Measurements from ENCODE around the gene KCNQ1.

The KCNQ1 gene

DNA sequence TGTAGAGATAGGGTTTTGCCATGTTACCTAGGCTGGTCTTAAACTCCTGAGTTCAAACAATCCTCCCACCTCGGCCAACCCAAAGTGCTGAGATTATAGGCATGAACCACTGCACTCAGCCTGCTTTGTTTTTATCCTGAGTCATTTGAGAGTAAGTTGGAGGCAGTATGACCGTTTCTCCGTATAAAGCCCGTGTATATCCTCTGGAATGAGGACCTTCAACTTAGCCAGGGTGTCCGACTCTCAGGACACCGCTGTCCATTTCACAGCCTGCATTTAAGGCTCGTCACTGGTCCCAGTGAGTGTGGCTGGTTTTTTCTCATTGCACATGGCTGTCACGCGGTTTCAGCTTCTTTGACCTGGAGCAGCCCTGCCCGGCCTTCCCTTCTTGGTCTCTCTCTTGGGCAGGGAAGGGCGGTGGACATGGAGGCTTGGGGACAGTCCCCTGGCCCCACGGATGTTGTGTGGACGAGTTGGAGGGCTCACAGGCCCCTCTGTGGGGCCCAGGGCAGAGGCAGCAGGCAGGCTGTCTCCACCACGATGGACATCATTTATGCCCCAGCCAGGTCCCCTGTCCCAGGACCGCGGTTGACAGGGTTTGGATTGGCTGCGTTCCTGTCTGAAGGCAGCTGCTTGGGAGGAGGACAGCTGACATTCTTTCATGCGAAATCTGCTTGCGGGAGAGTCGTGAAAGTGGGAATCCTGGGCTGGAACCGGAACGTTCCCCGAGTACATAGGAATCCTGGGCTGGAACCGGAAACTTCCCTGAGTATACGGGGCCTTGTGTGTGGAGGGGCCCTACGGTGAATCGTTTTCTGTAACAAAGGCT lies 93.3 kb downstream of the KCNQ1 start:
- Histone ChIP-seq H3K27me3 (no peaks in the 10 kb centered on the region), H4K20me1 (0 out of 2 replicates have a peak, but pooled peaks cover 9% of the 10 kb centered on the region), H3K27ac (no peak overlapping the region), H3K4me1 (peaks cover 67% of the 10 kb centered on the region), H3K9ac (no peak overlapping the region), H3K9me3 (no peaks in the 10 kb centered on the region), H3K36me3 (no peaks in the 10 kb centered on the region), H3K4me3 (no peak overlapping the region), H3K4me2 (no peak overlapping the region)
- TF ChIP-seq Cebpa-rat (IDR thresholded peaks at IDR 0.05), result no peak

DNA sequence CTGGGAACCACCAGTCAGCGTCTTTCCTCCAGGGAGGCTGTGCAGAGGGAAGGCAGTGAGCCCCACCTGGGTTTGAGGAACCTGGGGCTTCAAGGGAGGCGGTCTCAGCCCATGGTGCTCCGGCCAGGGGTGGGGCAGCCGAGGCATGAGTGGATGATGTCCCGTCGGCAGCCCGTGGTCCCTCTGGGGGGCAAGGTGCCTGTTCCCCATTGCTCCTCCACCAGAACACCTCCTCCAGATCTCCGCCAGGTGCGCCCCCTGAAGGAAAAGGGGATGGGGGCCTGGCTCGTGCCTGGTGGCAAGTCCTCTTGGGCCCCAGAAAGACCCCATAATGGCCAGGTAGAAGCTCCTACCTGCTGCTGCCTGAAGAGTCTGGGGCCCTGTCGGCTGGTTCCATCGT lies 94.1 kb downstream of the KCNQ1 start:
- Histone ChIP-seq H3K27me3 (no peaks in the 10 kb centered on the region), H3K4me1 (peaks cover 63% of the 10 kb centered on the region), H3K4me2 (0 out of 2 replicates have a peak overlapping the region, but pooled peaks have one; percentile 65), H3K36me3 (no peaks in the 10 kb centered on the region), H3K4me3 (no peak overlapping the region), H3K9ac (no peak overlapping the region), H3K9me3 (no peaks in the 10 kb centered on the region), H4K20me1 (0 out of 2 replicates have a peak, but pooled peaks cover 9% of the 10 kb centered on the region), H3K27ac (no peak overlapping the region)
- TF ChIP-seq Cebpa-rat (IDR thresholded peaks at IDR 0.05), result no peak

DNA sequence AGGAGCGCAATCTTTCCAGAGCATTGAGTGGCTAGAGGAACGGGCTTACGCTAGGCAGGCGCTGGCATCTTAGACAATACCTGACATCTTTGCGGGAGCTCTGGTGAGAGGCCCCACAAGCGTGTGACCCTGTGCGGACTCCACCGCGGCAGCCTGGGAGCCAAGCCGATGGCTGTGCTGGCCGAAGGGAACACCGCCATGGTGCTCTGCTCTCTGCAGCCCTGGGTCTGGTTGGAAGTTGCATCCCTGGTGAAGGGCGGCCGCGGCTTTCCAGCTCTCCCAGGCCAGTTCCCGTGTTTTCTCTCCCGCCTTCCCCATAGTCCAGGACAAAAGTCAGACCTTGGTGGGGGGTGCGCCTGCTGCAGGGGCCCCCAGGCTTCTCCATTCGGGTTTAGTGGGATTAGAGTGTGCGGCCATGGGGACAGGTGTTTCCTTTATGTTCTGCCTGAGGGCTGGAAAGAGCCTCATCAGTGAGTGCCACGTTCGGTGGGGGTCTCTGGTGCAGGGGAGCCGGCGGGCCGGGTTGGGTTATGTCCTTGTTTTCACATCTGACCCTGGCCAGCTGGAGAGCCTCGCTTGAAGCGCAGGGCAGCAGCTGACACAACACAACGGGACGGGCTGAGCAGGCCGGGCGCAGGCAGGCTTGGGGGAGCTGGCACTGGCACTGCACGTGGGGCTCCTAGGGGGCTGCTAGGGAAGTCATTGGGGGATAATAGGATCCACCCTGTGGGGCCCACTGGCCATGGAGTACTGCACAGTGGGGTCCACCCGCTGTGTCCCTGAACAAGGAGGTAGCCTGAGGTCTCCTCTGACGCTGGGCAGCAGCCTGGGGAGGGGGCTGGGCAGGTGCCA lies 94.8 kb downstream of the KCNQ1 start:
- no peak for TF ChIP-seq Cebpa-rat (IDR thresholded peaks at IDR 0.05)
- Histone ChIP-seq H3K27ac (peak overlapping the region; percentile 26; the same call in 1 of the 2 replicates), H3K9me3 (no peaks in the 10 kb centered on the region), H3K27me3 (no peaks in the 10 kb centered on the region), H3K4me3 (no peak overlapping the region), H3K4me2 (peak overlapping the region; percentile 65), H3K9ac (no peak overlapping the region), H4K20me1 (0 out of 2 replicates have a peak, but pooled peaks cover 7% of the 10 kb centered on the region), H3K36me3 (no peaks in the 10 kb centered on the region), H3K4me1 (peaks cover 56% of the 10 kb centered on the region)

DNA sequence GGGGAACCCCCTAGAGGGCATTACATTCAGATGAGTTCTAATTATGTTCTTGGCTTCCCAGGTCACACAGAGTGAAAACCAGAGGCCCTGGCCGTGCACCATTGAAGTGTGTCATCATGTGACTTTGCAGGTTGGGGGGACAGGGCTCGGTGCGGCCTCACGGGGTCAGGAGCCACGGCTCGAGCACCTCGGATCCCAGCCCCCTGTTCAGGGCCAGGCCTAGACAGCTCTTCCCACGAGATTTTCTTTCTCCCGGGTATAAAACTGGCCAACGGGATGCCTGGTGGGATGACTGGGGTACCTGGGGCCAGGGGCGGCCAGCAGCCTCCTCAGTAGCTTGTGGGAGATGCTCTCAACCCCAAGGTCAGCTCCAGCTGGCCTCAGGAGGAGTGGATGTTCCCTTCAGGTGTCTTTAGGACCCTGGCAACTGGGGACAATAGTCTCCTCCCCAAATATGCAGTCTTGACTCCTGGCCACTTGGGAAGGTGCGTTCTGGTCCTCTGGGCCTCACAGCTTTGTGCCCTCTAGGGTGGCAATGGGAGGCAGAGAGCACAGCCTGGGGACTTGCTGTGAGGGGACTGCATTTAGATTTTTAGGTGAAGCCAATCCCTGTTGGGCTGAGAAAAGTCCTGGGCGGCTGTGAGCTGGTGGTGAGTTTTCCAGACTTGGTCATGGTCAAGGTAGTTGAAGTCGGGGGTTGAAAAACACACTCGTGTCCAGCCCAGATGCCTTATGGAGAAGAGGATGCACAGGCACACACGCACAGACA lies 95.6 kb downstream of the KCNQ1 start:
- peaks cover 48% of the 10 kb centered on the region for H3K4me1 ChIP-seq
- no peak overlapping the region for H3K9ac ChIP-seq
- H3K4me2 ChIP-seq, result peak overlapping the region; percentile 65
- H3K27ac ChIP-seq, result peak overlapping the region; percentile 26; the same call in 1 of the 2 replicates
- no peaks in the 10 kb centered on the region for H3K9me3 ChIP-seq
- no peaks in the 10 kb centered on the region for H4K20me1 ChIP-seq
- TF ChIP-seq Cebpa-rat (IDR thresholded peaks at IDR 0.05), result no peak
- H3K4me3 ChIP-seq, result no peak overlapping the region
- no peaks in the 10 kb centered on the region for H3K27me3 ChIP-seq
- no peaks in the 10 kb centered on the region for H3K36me3 ChIP-seq

DNA sequence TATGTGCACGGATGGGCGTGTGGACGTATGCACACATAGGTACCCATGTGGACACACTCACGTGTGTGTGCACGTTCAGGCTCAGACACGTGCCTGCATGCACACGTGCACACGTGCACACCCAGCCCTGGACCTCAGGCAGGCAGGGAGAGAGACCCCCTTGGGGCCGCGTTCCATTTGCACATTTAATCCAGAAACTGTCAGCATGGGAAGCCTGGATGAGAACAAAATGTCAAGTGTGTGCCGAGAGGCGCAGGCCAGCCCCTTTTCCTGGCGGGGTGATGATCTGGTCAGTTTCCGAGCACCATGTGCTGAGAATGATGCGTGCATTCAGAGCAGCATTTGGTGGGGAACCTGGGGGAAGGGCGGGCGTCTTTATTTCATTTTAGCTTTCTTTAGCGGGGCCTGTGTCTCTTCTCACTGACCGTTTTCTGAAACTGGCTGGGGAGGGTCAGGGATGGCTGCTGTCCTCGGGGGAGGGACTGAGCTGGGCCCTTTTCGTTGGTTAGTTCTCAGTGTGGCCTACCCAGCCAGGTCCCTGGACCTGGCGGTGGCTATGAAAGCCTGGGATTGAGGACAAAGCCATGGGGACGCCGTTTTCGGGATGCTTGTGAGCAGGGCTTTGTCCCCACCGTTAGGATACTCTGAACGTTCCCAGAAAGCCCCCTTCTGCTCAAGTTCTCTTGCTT lies 96.3 kb downstream of the KCNQ1 start:
- TF ChIP-seq Cebpa-rat (IDR thresholded peaks at IDR 0.05), result no peak
- no peaks in the 10 kb centered on the region for H3K27me3 ChIP-seq

DNA sequence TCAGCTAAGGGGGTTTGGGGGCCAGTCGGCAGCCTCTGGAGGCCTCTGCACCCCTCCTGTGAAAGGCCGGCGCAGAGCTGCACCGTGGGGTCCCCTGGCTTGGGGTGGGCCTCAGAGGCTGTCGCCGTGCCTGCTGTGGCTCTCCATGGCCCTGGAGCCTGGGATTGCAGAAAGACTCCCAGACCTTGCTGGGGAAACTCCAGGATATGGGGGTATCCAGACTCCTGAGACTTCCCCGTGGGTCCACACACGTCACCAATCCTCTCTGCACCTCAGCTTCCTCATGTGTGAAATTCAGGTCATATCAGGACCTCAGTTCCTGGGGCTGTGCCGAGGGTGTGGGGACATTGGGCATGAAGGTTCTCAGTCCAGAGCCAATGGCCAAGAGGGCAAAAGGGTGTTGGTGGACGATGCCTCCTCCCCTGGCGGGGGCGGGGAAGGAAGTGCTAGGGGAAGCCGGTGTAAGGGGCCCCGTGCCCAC lies 97.1 kb downstream of the KCNQ1 start:
- H3K9ac ChIP-seq, result no peak overlapping the region
- no peaks in the 10 kb centered on the region for H3K36me3 ChIP-seq
- H3K9me3 ChIP-seq, result no peaks in the 10 kb centered on the region
- no peaks in the 10 kb centered on the region for H3K27me3 ChIP-seq
- H3K4me3 ChIP-seq, result no peak overlapping the region
- peak overlapping the region; percentile 48 for H3K4me2 ChIP-seq
- H3K27ac ChIP-seq, result no peak overlapping the region
- no peaks in the 10 kb centered on the region for H4K20me1 ChIP-seq
- TF ChIP-seq Cebpa-rat (IDR thresholded peaks at IDR 0.05), result no peak
- peaks cover 35% of the 10 kb centered on the region for H3K4me1 ChIP-seq

More for the DNA sequence above, 96.3 kb downstream of the KCNQ1 start:
- no peak overlapping the region for H3K4me3 ChIP-seq
- no peaks in the 10 kb centered on the region for H4K20me1 ChIP-seq
- no peaks in the 10 kb centered on the region for H3K36me3 ChIP-seq
- no peaks in the 10 kb centered on the region for H3K9me3 ChIP-seq
- H3K4me1 ChIP-seq, result peaks cover 41% of the 10 kb centered on the region
- H3K9ac ChIP-seq, result no peak overlapping the region
- no peak overlapping the region for H3K27ac ChIP-seq
- no peak overlapping the region for H3K4me2 ChIP-seq

DNA sequence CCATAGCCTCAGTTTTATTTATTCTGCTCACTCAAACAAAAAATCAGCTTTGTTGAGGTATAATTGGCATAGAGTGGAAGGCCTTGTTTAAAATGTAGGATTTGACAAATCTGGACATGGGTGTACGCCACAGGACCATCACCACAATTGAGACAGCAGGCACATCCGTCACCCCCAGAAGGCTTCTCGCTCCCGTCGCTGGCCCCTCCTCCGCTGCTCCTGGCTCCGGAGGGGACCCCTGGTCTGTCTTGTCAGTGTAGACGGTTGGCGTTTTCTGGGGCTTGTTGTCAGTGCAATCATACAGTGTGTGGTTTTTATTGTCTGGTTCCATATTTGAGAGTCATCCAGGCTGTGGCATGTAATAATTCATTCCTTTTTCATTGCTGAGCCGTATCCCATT lies 97.6 kb downstream of the KCNQ1 start:
- TF ChIP-seq Cebpa-rat (IDR thresholded peaks at IDR 0.05), result no peak
- Histone ChIP-seq H4K20me1 (no peaks in the 10 kb centered on the region), H3K9ac (no peak overlapping the region), H3K27ac (no peak overlapping the region), H3K4me3 (no peak overlapping the region), H3K27me3 (no peaks in the 10 kb centered on the region), H3K36me3 (no peaks in the 10 kb centered on the region), H3K4me2 (peak overlapping the region; percentile 48), H3K9me3 (no peaks in the 10 kb centered on the region), H3K4me1 (peaks cover 35% of the 10 kb centered on the region)

DNA sequence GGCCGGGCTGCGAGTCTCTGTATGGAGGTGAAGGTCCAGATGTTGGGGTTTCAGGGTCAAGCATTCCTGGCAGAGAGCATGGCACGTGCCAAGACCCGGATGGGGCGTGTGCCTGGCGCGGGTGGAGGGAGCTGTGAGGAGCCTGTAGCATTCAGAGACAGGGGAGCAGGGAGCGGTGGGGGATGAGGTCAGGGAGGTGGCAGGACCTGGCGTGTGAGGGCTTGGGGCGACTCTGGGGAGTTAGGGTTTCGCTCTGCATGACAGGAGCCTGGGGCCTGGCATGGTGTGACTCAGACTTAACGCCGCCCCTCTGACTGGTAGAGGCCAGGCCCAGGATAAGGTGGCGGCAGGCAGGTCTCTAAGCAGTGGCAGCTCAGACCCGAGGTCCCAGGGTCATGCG lies 103.0 kb downstream of the KCNQ1 start:
- no peaks in the 10 kb centered on the region for H4K20me1 ChIP-seq
- H3K9ac ChIP-seq, result no peak overlapping the region
- 0 out of 2 replicates have a peak overlapping the region, but pooled peaks have one; percentile 5 for H3K4me2 ChIP-seq
- TF ChIP-seq Cebpa-rat (IDR thresholded peaks at IDR 0.05), result no peak
- H3K27me3 ChIP-seq, result no peaks in the 10 kb centered on the region
- no peaks in the 10 kb centered on the region for H3K36me3 ChIP-seq
- peaks cover 22% of the 10 kb centered on the region for H3K9me3 ChIP-seq
- no peak overlapping the region for H3K4me3 ChIP-seq
- H3K27ac ChIP-seq, result peak overlapping the region; percentile 9; the same call in 1 of the 2 replicates
- H3K4me1 ChIP-seq, result peaks cover 24% of the 10 kb centered on the region

DNA sequence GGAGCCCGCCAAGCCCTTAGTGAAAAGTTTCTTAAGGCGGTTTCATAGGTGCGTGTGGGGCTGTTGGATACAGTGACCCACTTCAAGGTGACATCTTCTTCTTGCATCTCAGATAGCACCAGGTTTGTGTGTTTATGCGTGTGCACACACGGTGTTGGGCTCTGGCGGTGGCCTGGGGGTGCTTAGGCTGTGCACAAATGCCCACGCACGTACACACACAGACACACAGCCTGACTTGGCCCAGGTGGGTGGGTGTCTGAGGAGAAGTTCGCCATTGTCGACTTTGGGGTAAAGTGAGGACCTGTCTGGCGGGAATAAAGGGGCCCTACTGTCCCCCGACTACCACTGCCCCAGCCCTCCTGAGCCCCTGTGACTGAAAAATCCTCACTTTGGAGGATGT lies 103.8 kb downstream of the KCNQ1 start:
- Histone ChIP-seq H3K36me3 (no peaks in the 10 kb centered on the region), H3K4me3 (no peak overlapping the region), H3K27me3 (no peaks in the 10 kb centered on the region), H3K4me1 (peaks cover 23% of the 10 kb centered on the region), H3K27ac (no peak overlapping the region), H3K4me2 (no peak overlapping the region), H3K9me3 (peaks cover 28% of the 10 kb centered on the region), H4K20me1 (no peaks in the 10 kb centered on the region), H3K9ac (no peak overlapping the region)
- no peak for TF ChIP-seq Cebpa-rat (IDR thresholded peaks at IDR 0.05)

Measured in BLaER1 (cell line).